22Rv1 (cell line): ENCODE data around the gene ITPK1.

Experiments
- H3K27ac ChIP-seq: fragments of 450-650 bp; 2 replicates; pipeline ENCODE4 v1.5.1; 2017
- CTCF ChIP-seq: fragments of 450-650 bp; IDR thresholded peaks from 2 replicates; pipeline ENCODE4 v1.5.1; 2017; ENCODE audit warnings: mild to moderate bottlenecking
- ZFX ChIP-seq: fragments of 450-650 bp; IDR thresholded peaks from 2 replicates; pipeline ENCODE4 v1.6.1; 2017; ENCODE audit warnings: antibody characterized with exemption, borderline replicate concordance

Gene ITPK1

GRCh38 chr14:92938890-92939671 lies 176.6 kb downstream of the ITPK1 start:
- TF ChIP-seq ZFX (no peak), CTCF (no peak)
- no peak overlapping the region for H3K27ac ChIP-seq

DNA sequence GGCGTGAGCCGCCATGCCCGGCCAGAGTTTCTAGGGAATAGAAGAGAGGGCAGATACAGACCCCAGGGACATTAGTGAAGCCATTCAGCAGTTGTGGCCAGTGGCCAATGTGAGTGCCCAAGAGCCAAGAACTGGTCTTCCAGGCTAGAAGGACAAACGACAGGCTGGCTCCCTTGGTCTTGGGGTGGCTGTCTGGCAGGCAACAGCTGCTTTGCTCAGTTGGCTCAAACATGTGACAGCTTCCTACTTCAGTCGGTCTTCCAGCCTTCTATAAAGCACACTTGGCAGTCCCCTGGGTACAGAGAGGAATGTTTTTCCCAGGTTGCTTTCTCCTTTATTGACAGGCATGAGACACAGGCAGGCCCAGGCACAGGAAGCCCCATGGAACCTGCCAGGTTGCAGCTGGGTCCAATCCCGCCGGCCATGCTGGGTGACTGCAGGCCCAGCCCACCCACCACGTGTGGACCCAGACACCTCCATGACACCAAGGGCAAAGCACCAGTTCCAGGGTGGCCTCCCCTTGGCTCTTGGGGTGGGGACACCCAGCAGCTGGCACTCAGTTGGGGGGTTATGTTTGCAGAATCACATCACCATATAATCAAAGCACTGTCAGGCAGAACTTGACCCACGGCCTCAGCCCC lies 177.4 kb downstream of the ITPK1 start:
- TF ChIP-seq ZFX (no peak), CTCF (no peak)
- H3K27ac ChIP-seq, result no peak overlapping the region

DNA sequence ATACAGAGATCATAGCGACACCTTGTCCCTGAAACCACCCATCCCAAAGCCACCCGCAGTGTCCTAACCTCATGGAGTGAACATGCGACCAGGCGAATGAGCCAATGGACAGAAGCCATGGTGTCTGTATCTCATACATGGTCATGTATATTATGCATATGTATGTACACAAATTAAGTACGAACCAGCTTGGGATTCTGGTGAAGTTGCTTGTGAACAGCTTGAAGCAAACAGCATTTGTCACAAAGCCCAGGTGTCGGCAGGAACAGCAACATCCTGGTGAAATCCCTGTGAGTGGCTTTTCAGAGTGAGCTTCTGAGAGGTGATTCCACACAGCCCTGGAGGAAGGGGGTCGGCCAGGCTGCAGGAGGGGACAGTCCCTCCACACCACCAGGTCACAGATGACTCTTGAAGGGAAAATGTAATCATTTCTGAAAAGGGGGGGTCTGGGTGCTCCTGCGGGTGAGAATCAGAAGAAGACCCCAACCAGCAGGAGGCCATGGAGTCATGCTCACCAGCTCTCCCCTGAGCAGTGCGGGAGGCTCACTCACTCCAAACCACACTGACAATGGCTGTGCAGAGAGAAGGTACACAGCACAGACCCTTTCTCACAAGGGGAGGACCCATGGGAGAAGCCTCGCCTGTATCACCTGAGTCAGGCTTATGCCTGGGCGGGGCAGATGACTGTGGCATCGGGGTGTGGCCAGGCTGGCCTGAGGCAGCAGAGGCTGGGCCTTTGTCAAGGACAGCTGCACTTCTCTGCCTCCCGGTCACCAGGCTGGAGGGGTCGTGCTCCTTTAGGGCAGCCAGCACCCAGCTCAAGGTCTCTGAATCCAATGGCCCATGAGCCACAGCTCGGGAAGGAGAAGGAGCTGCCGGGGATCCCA lies 178.4 kb downstream of the ITPK1 start:
- no peak for TF ChIP-seq ZFX
- TF ChIP-seq CTCF, result no peak

GRCh38 chr14:92936085-92936484 lies 179.6 kb downstream of the ITPK1 start:
- H3K27ac ChIP-seq, result no peak overlapping the region
- no peak for TF ChIP-seq ZFX
- TF ChIP-seq CTCF, result no peak

More for the DNA sequence above, 178.4 kb downstream of the ITPK1 start:
- H3K27ac ChIP-seq, result no peak overlapping the region

- no peak overlapping the region for H3K27ac ChIP-seq
- no peak for TF ChIP-seq ZFX
- no peak for TF ChIP-seq CTCF
These were observed 180.3 kb downstream of the ITPK1 start for GRCh38 chr14:92935446-92935845.

DNA sequence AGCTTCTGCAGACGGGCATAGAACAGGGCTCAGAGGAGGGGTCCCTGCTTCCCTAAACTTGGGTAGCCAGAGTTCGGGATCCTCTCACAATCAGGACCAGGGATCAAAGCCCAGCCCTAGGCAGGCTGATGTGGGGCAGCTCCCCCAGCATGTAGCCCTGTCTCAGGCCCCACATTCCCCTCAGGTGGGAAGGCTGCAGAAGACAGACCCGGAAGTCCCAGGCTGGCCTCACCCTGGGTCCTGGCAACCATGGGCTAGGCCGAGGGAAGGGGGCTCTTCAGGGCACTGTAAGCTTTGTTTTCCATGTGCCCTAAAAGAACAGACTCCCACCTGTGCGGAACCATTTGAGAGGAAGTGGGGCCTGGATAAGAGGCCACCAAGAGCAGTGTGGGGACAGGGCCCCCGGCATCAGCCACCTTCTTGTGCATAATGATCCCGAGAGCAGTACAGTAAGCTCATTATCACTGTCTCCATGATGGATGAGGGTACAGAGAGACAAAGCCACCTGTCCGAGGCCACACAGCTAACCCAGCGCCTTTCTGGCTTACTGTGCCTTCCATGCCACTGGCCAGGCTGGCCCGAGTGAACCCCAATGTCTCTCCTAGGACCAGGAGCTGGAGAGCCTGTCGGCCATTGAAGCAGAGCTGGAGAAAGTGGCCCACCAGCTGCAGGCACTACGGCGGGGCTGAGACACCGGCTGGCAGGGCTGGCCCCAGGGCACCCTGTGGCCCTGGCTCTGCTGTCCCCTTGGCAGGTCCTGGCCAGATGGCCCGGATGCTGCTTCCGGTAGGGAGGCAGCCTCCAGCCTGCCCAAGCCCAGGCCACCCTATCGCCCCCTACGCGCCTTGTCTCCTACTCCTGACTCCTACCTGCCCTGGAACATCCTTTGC lies 181.3 kb downstream of the ITPK1 start:
- TF ChIP-seq CTCF (no peak), ZFX (no peak)
- no peak overlapping the region for H3K27ac ChIP-seq
